HCT116 (cell line): ENCODE results near the gene TFEB. TPM values are rescaled to one million over a fixed set of nuclear protein-coding genes. Genes with fewer than 3 reads are reported as not detected.

Experiments used
- ATAC-seq: fragments of 200-7000 bp; cut with Tn5 transposase; 2 replicates; pipeline ENCODE4 v1.9.1; 2020; ENCODE audit warnings: mild to moderate bottlenecking, moderate library complexity
- BruUV-seq: library from RNA; stranded (reverse); fragments of 400-500 nt; replicated peaks from 2 replicates; lab custom pipeline; 2021; lab: Mats Ljungman, UMichigan
- CTCF ChIA-PET: fragments of 300-600 bp; sonication (Branson Sonifier 250); formaldehyde crosslinking; loops from one replicate; lab custom pipeline; 2021; ENCODE audit warnings: antibody characterized with exemption; lab: Charles Lee
- POLR2A ChIA-PET: fragments of 300-600, 350-600 bp; sonication (Branson Sonifier 250); formaldehyde crosslinking; loops from one replicate; lab custom pipeline; 2021; ENCODE audit warnings: antibody characterized with exemption; lab: Charles Lee
- RAD21 ChIA-PET, 2 experiments: fragments of 300-600 bp; sonication (Branson Sonifier 250); formaldehyde crosslinking; loops; one replicate each; lab custom pipeline; 2023; ENCODE audit warnings: low total read pairs in 2 of 2; ENCODE audit not compliant: uncharacterized antibody in 2 of 2, unreplicated experiment in 2 of 2, low non-redundant PET in 1 of 2; lab: Charles Lee
- DNase-seq: peaks from one replicate; pipeline ENCODE4 v3.0.0-alpha.2; 2010; ENCODE audit warnings: low read depth, low spot score
- H2AFZ ChIP-seq: fragments of 200-600 bp; shearing (Covaris generic), sonication (generic); 2 replicates; pipeline ENCODE4 v1.6.1; 2017; ENCODE audit warnings: low read depth, mixed run types, mixed read lengths, antibody characterized with exemption, low read length; ENCODE audit not compliant: poor library complexity, severe bottlenecking
- H3K27ac ChIP-seq: 2 replicates; pipeline ENCODE4 v1.5.1; 2012; ENCODE audit warnings: low read depth, low read length
- H3K27me3 ChIP-seq: fragments of 200-600 bp; sonication (generic); 2 replicates; pipeline ENCODE4 v1.6.1; 2016; ENCODE audit warnings: mixed run types, low read length, mixed read lengths; ENCODE audit not compliant: insufficient read depth
- H3K36me3 ChIP-seq, 2 experiments: fragments of 200-500 bp in 1 of 2; fragments of 200-600 bp in 1 of 2; sonication (Bioruptor generic) in 1 of 2; sonication (generic) in 1 of 2; 2 replicates each; pipeline versions ENCODE4 v1.5.1 to v1.6.1; 2014 to 2016; ENCODE audit warnings: low read length in 2 of 2, inconsistent platforms in 1 of 2, mixed read lengths in 1 of 2, mixed run types in 1 of 2; ENCODE audit not compliant: insufficient read depth in 2 of 2, control insufficient read depth in 1 of 2
- H3K4me1 ChIP-seq, 2 experiments: fragments of 200-600 bp in 1 of 2; sonication (generic) in 1 of 2; 2 replicates each; pipeline versions ENCODE4 v1.5.1 to v1.6.1; 2012 to 2017; ENCODE audit warnings: low read length in 2 of 2, inconsistent platforms in 1 of 2, mild to moderate bottlenecking in 1 of 2, mixed read lengths in 1 of 2, mixed run types in 1 of 2, moderate library complexity in 1 of 2; ENCODE audit not compliant: insufficient read depth in 2 of 2, control insufficient read depth in 1 of 2
- H3K4me2 ChIP-seq: fragments of 200-600 bp; sonication (generic); 2 replicates; pipeline ENCODE4 v1.6.1; 2017; ENCODE audit warnings: mixed run types, low read length, mixed read lengths
- H3K4me3 ChIP-seq, 2 experiments: fragments of 200-600 bp in 1 of 2; sonication (generic) in 1 of 2; replicated peaks in 1 of 2; 2 replicates each; pipeline ENCODE4 v1.5.1; 2011 to 2016; ENCODE audit warnings: low read length in 2 of 2, control low read depth in 1 of 2, low read depth in 1 of 2, mild to moderate bottlenecking in 1 of 2, mixed read lengths in 1 of 2, mixed run types in 1 of 2
- H3K79me2 ChIP-seq: fragments of 200-600 bp; sonication (generic); 2 replicates; pipeline ENCODE4 v1.6.1; 2017; ENCODE audit warnings: mild to moderate bottlenecking, mixed run types, low read length, moderate library complexity, mixed read lengths; ENCODE audit not compliant: insufficient read depth
- H3K9ac ChIP-seq: fragments of 200-600 bp; sonication (generic); 2 replicates; pipeline ENCODE4 v1.6.1; 2016; ENCODE audit warnings: low read length, mixed read lengths
- H3K9me2 ChIP-seq: fragments of 200-600 bp; sonication (generic), shearing (Covaris generic); 2 replicates; pipeline ENCODE4 v1.6.1; 2017; ENCODE audit warnings: mixed run types, mild to moderate bottlenecking, moderate library complexity; ENCODE audit not compliant: insufficient read depth
- H3K9me3 ChIP-seq, 2 experiments: fragments of 200-500 bp in 1 of 2; fragments of 200-600 bp in 1 of 2; sonication (Bioruptor generic) in 1 of 2; sonication (generic) in 1 of 2; 2 replicates each; pipeline ENCODE4 v1.6.1; 2014 to 2017; ENCODE audit warnings: low read length in 2 of 2, mixed read lengths in 2 of 2, inconsistent platforms in 1 of 2, low read depth in 1 of 2, mild to moderate bottlenecking in 1 of 2, mixed run types in 1 of 2, moderate library complexity in 1 of 2; ENCODE audit not compliant: control insufficient read depth in 1 of 2, insufficient read depth in 1 of 2
- H4K20me1 ChIP-seq: fragments of 200-600 bp; sonication (generic), shearing (Covaris generic); 2 replicates; pipeline ENCODE4 v1.6.1; 2017; ENCODE audit warnings: mixed run types, mild to moderate bottlenecking, moderate library complexity; ENCODE audit not compliant: insufficient read depth
- ATF3 ChIP-seq: IDR thresholded peaks from 2 replicates; pipeline ENCODE4 v1.6.1; 2012
- CEBPB ChIP-seq: IDR thresholded peaks from 2 replicates; pipeline ENCODE4 v1.6.1; 2012; ENCODE audit warnings: low read depth
- EGR1 ChIP-seq: IDR thresholded peaks from 2 replicates; pipeline ENCODE4 v1.6.1; 2012; ENCODE audit warnings: low read depth
- ELF1 ChIP-seq: IDR thresholded peaks from 2 replicates; pipeline ENCODE4 v1.6.1; 2012; ENCODE audit warnings: low read depth, borderline replicate concordance
- EZH2 ChIP-seq: fragments of 200-600 bp; sonication (generic); IDR thresholded peaks from 2 replicates; pipeline ENCODE4 v1.6.1; 2017; ENCODE audit warnings: antibody characterized with exemption, mixed run types
- JUND ChIP-seq: IDR thresholded peaks from 2 replicates; pipeline ENCODE4 v1.6.1; 2012
- POLR2A ChIP-seq: IDR thresholded peaks from 2 replicates; pipeline ENCODE4 v1.7.0; 2011; ENCODE audit warnings: borderline replicate concordance; ENCODE audit not compliant: insufficient read depth, insufficient read length; ENCODE audit errors: extremely low read depth
- REST ChIP-seq: IDR thresholded peaks from 2 replicates; pipeline ENCODE4 v1.6.1; 2012; ENCODE audit warnings: low read depth
- SIN3A ChIP-seq: IDR thresholded peaks from 2 replicates; pipeline ENCODE4 v1.6.1; 2012; ENCODE audit warnings: low read depth
- SP1 ChIP-seq: IDR thresholded peaks from 2 replicates; pipeline ENCODE4 v1.6.1; 2012; ENCODE audit warnings: low read depth
- YY1 ChIP-seq: IDR thresholded peaks from 2 replicates; pipeline ENCODE4 v1.6.1; 2011; ENCODE audit warnings: low read length, low read depth, moderate library complexity, mild to moderate bottlenecking; ENCODE audit not compliant: insufficient replicate concordance; ENCODE audit errors: extremely low read depth
- ZNF274 ChIP-seq: fragments of 200-500 bp; sonication (Bioruptor generic); IDR thresholded peaks from 2 replicates; pipeline ENCODE4 v1.6.1; 2014; ENCODE audit warnings: mild to moderate bottlenecking, low read depth, low read length, inconsistent platforms
- intact Hi-C: fragments of 100-400 bp; cut with micrococcal nuclease; formaldehyde crosslinking; loops from 2 replicates; pipeline ENCODE4 v1.10.0; 2022
- total RNA-seq: library from RNA; stranded (reverse); gene quantifications from one replicate; pipeline ENCODE4 v1.2.1, GENCODE V29; 2021; ENCODE audit not compliant: unreplicated experiment
- TF ChIP-seq, protein P1 (sequence below), 3 experiments: fragments of 200-600 bp in 1 of 3; sonication (generic) in 1 of 3; IDR thresholded peaks in 2 of 3; conservative IDR thresholded peaks in 1 of 3; 2 replicates each; pipeline ENCODE4 v1.5.1; 2012 to 2017; ENCODE audit warnings: low read depth in 2 of 3, low read length in 2 of 3, antibody characterized with exemption in 1 of 3, borderline replicate concordance in 1 of 3, control low read depth in 1 of 3, mild to moderate bottlenecking in 1 of 3, mixed read lengths in 1 of 3, mixed run types in 1 of 3, moderate library complexity in 1 of 3; ENCODE audit not compliant: insufficient read depth in 1 of 3
- TF ChIP-seq, protein P2 (sequence below): IDR thresholded peaks from 2 replicates; pipeline ENCODE4 v1.6.1; 2012

The TFEB gene
- total RNA-seq, 1 experiment from 2014 or later, result 4.8 TPM

DNA sequence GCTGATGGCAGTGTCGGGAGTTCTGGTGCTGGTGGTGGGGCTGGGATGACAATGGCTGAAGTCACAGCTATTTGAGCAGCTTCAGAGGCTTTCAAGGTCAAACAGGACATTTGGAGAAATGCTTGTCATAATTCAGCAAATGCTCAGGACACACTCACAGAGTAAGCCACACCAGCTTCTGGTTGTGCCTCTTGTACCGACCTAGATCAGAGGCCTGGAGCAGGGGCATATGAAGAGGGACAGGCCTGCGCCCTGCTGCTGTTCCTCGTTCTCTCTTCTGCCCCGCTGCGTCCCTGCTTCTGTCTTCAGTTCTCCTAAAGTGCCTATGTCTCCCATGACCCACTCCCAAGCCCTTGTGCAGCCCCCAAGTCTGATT is 12.7 kb upstream of the TFEB start (continued):
- TF ChIP-seq, protein P1, sequence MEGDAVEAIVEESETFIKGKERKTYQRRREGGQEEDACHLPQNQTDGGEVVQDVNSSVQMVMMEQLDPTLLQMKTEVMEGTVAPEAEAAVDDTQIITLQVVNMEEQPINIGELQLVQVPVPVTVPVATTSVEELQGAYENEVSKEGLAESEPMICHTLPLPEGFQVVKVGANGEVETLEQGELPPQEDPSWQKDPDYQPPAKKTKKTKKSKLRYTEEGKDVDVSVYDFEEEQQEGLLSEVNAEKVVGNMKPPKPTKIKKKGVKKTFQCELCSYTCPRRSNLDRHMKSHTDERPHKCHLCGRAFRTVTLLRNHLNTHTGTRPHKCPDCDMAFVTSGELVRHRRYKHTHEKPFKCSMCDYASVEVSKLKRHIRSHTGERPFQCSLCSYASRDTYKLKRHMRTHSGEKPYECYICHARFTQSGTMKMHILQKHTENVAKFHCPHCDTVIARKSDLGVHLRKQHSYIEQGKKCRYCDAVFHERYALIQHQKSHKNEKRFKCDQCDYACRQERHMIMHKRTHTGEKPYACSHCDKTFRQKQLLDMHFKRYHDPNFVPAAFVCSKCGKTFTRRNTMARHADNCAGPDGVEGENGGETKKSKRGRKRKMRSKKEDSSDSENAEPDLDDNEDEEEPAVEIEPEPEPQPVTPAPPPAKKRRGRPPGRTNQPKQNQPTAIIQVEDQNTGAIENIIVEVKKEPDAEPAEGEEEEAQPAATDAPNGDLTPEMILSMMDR (IDR thresholded peaks at IDR 0.05 in 2 of 3, conservative IDR thresholded peaks at IDR 0.05 in 1 of 3; ENCODE audit: borderline replicate concordance in 1 of 3, insufficient read depth in 1 of 3, low read depth in 2 of 3, low read length in 2 of 3), result no peak
- TF ChIP-seq, all 23 proteins: peak for 0

- RAD21 ChIA-PET, result no interaction called here
- DNase-seq, result no peak
- no peak for TF ChIP-seq YY1
- TF ChIP-seq EZH2, result no peak
- no peak for TF ChIP-seq POLR2A
- TF ChIP-seq ELF1, result no peak
- no peak for TF ChIP-seq REST
- no peak for TF ChIP-seq ZNF274
- no peak for TF ChIP-seq ATF3
- no peak for TF ChIP-seq EGR1
- no peak for TF ChIP-seq CEBPB
- TF ChIP-seq SIN3A, result no peak
- TF ChIP-seq JUND, result no peak
- TF ChIP-seq, protein P2, sequence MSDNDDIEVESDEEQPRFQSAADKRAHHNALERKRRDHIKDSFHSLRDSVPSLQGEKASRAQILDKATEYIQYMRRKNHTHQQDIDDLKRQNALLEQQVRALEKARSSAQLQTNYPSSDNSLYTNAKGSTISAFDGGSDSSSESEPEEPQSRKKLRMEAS, result no peak
- TF ChIP-seq, protein P1 (IDR thresholded peaks at IDR 0.05 in 2 of 3, conservative IDR thresholded peaks at IDR 0.05 in 1 of 3; ENCODE audit: borderline replicate concordance in 1 of 3, insufficient read depth in 1 of 3, low read depth in 2 of 3, low read length in 2 of 3), result no peak
- TF ChIP-seq SP1, result no peak
Observed at GRCh38 chr6:41747256-41748101, 12.1 kb upstream of the TFEB start, which contains the start of gene PGC. PGC (minus strand) TSS chr6:41747397; CDS start chr6:41747334, 63 bp downstream.

More at GRCh38 chr6:41747256-41748101, 12.1 kb upstream of the TFEB start, which contains the start of gene PGC:
- H3K27me3 ChIP-seq, result no peaks in the 10 kb centered on the region
- H3K4me1 ChIP-seq, result peaks cover 0 to 1% of the 10 kb centered on the region in 2 experiments; a peak in 2 of 4 replicates
- no peaks in the 10 kb centered on the region for H4K20me1 ChIP-seq
- intact Hi-C loops, result no loop called here
- H3K9ac ChIP-seq, result no peak within 1 kb of the TSS
- no peak for ATAC-seq
- no peaks in the 10 kb centered on the region for H3K9me2 ChIP-seq
- H3K9me3 ChIP-seq, result no peaks in the 10 kb centered on the region
- no TSS peak for BruUV-seq
- H3K79me2 ChIP-seq, result no peaks in the 10 kb centered on the region
- no peak within 1 kb of the TSS for H3K27ac ChIP-seq
- no peak within 1 kb of the TSS for H2AFZ ChIP-seq
- POLR2A ChIA-PET, result no interaction called here
- CTCF ChIA-PET, result no interaction called here
- no peak within 1 kb of the TSS for H3K4me3 ChIP-seq
- no peaks in the 10 kb centered on the region for H3K36me3 ChIP-seq
- no peak within 1 kb of the TSS for H3K4me2 ChIP-seq
